IMR-90 (cell line): Measurements from ENCODE around the gene SYS1. TPM values are rescaled to one million over a fixed set of nuclear protein-coding genes. Genes with fewer than 3 reads are reported as not detected.
A peak's percentile ranks its signal among the peaks of the same experiment; 100 is the strongest.

Experiments used
- ATAC-seq: fragments of 200-7000 bp; cut with Tn5 transposase; 2 replicates; pipeline ENCODE4 v1.9.1; 2020; ENCODE audit warnings: low read depth, mild to moderate bottlenecking, moderate library complexity
- BruUV-seq: library from RNA; stranded (reverse); fragments of 400-500 nt; replicated peaks from 2 replicates; lab custom pipeline; 2021; lab: Mats Ljungman, UMichigan
- CTCF ChIA-PET: fragments of 300-600 bp; formaldehyde crosslinking; extraction: SDS; loops from one replicate; lab custom pipeline; 2021; ENCODE audit warnings: antibody characterized with exemption; lab: Yijun Ruan, JAX
- POLR2A ChIA-PET: fragments of 300-600 bp; sonication (Branson Sonifier 250); formaldehyde crosslinking; loops from one replicate; lab custom pipeline; 2022; ENCODE audit warnings: antibody characterized with exemption; ENCODE audit not compliant: unreplicated experiment; lab: Charles Lee
- DNase-seq: peaks from one replicate; pipeline ENCODE4 v3.0.0; 2013
- H2AFZ ChIP-seq: replicated peaks from 2 replicates; pipeline ENCODE3; 2013; ENCODE audit warnings: low read length, mild to moderate bottlenecking; ENCODE audit not compliant: poor library complexity
- H2AK5ac ChIP-seq: 2 replicates; pipeline ENCODE4 v1.6.1; 2013; ENCODE audit warnings: low read depth, low read length, inconsistent platforms
- H2AK9ac ChIP-seq: replicated peaks from 2 replicates; pipeline ENCODE3; 2013; ENCODE audit warnings: mild to moderate bottlenecking, low read depth, low read length, moderate library complexity; ENCODE audit not compliant: poor library complexity
- H2BK120ac ChIP-seq: 2 replicates; pipeline ENCODE4 v1.6.1; 2013; ENCODE audit warnings: low read depth, low read length, inconsistent platforms
- H2BK15ac ChIP-seq: 3 replicates; pipeline ENCODE4 v1.6.1; 2013; ENCODE audit warnings: low read depth, low read length, inconsistent platforms
- H2BK20ac ChIP-seq: 2 replicates; pipeline ENCODE4 v1.6.1; 2013; ENCODE audit warnings: low read depth, mild to moderate bottlenecking, inconsistent platforms, low read length, moderate library complexity
- H2BK5ac ChIP-seq: 2 replicates; pipeline ENCODE4 v1.6.1; 2013; ENCODE audit warnings: mild to moderate bottlenecking, low read depth, low read length, inconsistent platforms; ENCODE audit not compliant: poor library complexity, severe bottlenecking
- H3K14ac ChIP-seq: replicated peaks from 2 replicates; pipeline ENCODE4 v1.6.1; 2013; ENCODE audit warnings: low read depth, low read length, inconsistent platforms
- H3K18ac ChIP-seq: 2 replicates; pipeline ENCODE4 v1.6.1; 2013; ENCODE audit warnings: low read depth, low read length, control low read depth
- H3K23ac ChIP-seq: 2 replicates; pipeline ENCODE4 v1.6.1; 2013; ENCODE audit warnings: low read depth, low read length, inconsistent platforms
- H3K27ac ChIP-seq: 2 replicates; pipeline ENCODE4 v1.5.1; 2013; ENCODE audit warnings: mild to moderate bottlenecking, control low read depth, low read length; ENCODE audit not compliant: insufficient read depth
- H3K27me3 ChIP-seq: 2 replicates; pipeline ENCODE4 v1.6.1; 2013; ENCODE audit warnings: low read length; ENCODE audit not compliant: control insufficient read depth, insufficient read depth
- H3K36me3 ChIP-seq: 2 replicates; pipeline ENCODE4 v1.6.1; 2013; ENCODE audit warnings: low read length, mixed read lengths; ENCODE audit not compliant: control insufficient read depth, insufficient read depth
- H3K4ac ChIP-seq: 2 replicates; pipeline ENCODE4 v1.6.1; 2013; ENCODE audit warnings: low read depth, low read length, inconsistent platforms
- H3K4me1 ChIP-seq: 2 replicates; pipeline ENCODE4 v1.6.1; 2013; ENCODE audit warnings: low read length, mixed read lengths; ENCODE audit not compliant: control insufficient read depth, insufficient read depth
- H3K4me2 ChIP-seq: 2 replicates; pipeline ENCODE4 v1.6.1; 2013; ENCODE audit warnings: low read depth, mild to moderate bottlenecking, control low read depth, low read length, moderate library complexity
- H3K4me3 ChIP-seq: 2 replicates; pipeline ENCODE4 v1.5.1; 2013; ENCODE audit warnings: low read depth, mild to moderate bottlenecking, control low read depth, low read length, moderate library complexity; ENCODE audit not compliant: insufficient read depth
- H3K56ac ChIP-seq: 2 replicates; pipeline ENCODE4 v1.6.1; 2013; ENCODE audit warnings: low read length, inconsistent platforms; ENCODE audit not compliant: insufficient read depth; ENCODE audit errors: extremely low read depth
- H3K79me1 ChIP-seq, 2 experiments: 2 replicates each; pipeline ENCODE4 v1.6.1; 2013; ENCODE audit warnings: low read length in 2 of 2, inconsistent platforms in 1 of 2, low read depth in 1 of 2
- H3K9ac ChIP-seq: 2 replicates; pipeline ENCODE4 v1.6.1; 2013; ENCODE audit warnings: low read depth, low read length, control low read depth
- H3K9me1 ChIP-seq: 2 replicates; pipeline ENCODE4 v1.6.1; 2013; ENCODE audit warnings: low read length, inconsistent platforms; ENCODE audit not compliant: insufficient read depth
- H3K9me3 ChIP-seq: 2 replicates; pipeline ENCODE4 v1.6.1; 2013; ENCODE audit warnings: low read length; ENCODE audit not compliant: control insufficient read depth, insufficient read depth
- H4K20me1 ChIP-seq: 2 replicates; pipeline ENCODE4 v1.6.1; 2013; ENCODE audit warnings: low read length, inconsistent platforms; ENCODE audit not compliant: insufficient read depth
- H4K5ac ChIP-seq: 2 replicates; pipeline ENCODE4 v1.6.1; 2013; ENCODE audit warnings: mild to moderate bottlenecking, low read depth, low read length, control low read depth
- H4K8ac ChIP-seq, 2 experiments: 2 replicates each; pipeline ENCODE4 v1.6.1; 2013; ENCODE audit warnings: low read depth in 2 of 2, low read length in 2 of 2, control low read depth in 1 of 2, inconsistent platforms in 1 of 2
- H4K91ac ChIP-seq: 2 replicates; pipeline ENCODE4 v1.6.1; 2013; ENCODE audit warnings: low read depth, low read length, inconsistent platforms; ENCODE audit not compliant: insufficient read depth
- BHLHE40 ChIP-seq: fragments of 150-350 bp; IDR thresholded peaks from 2 replicates; pipeline ENCODE4 v1.6.1; 2016; ENCODE audit warnings: mild to moderate bottlenecking, low read depth, low read length
- CEBPB ChIP-seq: IDR thresholded peaks from 2 replicates; pipeline ENCODE4 v1.6.1; 2012; ENCODE audit warnings: low read depth, low read length, improper control_type of control experiment
- CHD1 ChIP-seq: IDR thresholded peaks from 2 replicates; pipeline ENCODE4 v1.6.1; 2012; ENCODE audit warnings: low read depth, low read length, improper control_type of control experiment
- CTCF ChIP-seq: conservative IDR thresholded peaks from 2 replicates; pipeline ENCODE4 v1.5.1; 2012; ENCODE audit warnings: mild to moderate bottlenecking, low read depth, low read length, improper control_type of control experiment
- ELK1 ChIP-seq: fragments of 150-350 bp; IDR thresholded peaks from 2 replicates; pipeline ENCODE4 v1.6.1; 2016; ENCODE audit warnings: low read depth, mild to moderate bottlenecking, low read length, moderate library complexity, borderline replicate concordance
- NFE2L2 ChIP-seq: fragments of 150-350 bp; IDR thresholded peaks from 2 replicates; pipeline ENCODE4 v1.6.1; 2016; ENCODE audit warnings: low read depth, mild to moderate bottlenecking, low read length
- POLR2A ChIP-seq: IDR thresholded peaks from 2 replicates; pipeline ENCODE4 v1.6.1; 2012; ENCODE audit warnings: mild to moderate bottlenecking, low read depth, low read length
- RAD21 ChIP-seq: IDR thresholded peaks from 2 replicates; pipeline ENCODE4 v1.6.1; 2012; ENCODE audit warnings: low read length, improper control_type of control experiment
- RCOR1 ChIP-seq: IDR thresholded peaks from 2 replicates; pipeline ENCODE4 v1.6.1; 2012; ENCODE audit warnings: mild to moderate bottlenecking, low read length, improper control_type of control experiment; ENCODE audit not compliant: insufficient replicate concordance
- RFX5 ChIP-seq: IDR thresholded peaks from 2 replicates; pipeline ENCODE4 v1.8.0; 2012; ENCODE audit warnings: low read depth, mild to moderate bottlenecking, low read length, moderate library complexity
- SMC3 ChIP-seq: fragments of 150-350 bp; IDR thresholded peaks from 2 replicates; pipeline ENCODE4 v1.6.1; 2016; ENCODE audit warnings: low read depth, mild to moderate bottlenecking, antibody characterized with exemption, low read length, moderate library complexity
- USF2 ChIP-seq: fragments of 150-350 bp; IDR thresholded peaks from 2 replicates; pipeline ENCODE4 v1.6.1; 2017; ENCODE audit warnings: mild to moderate bottlenecking, antibody characterized with exemption, low read length, low read depth
- WGBS, 2 experiments: methylation state at CpG; one replicate each; pipeline versions ENCODE4 v1.1.5 to v1.1.7; 2013; ENCODE audit warnings: missing lambda C conversion rate in 2 of 2; ENCODE audit not compliant: insufficient read length in 1 of 2; ENCODE audit errors: extremely low coverage in 2 of 2; 5-methylcytosine and 5-hydroxymethylcytosine counted together
- dilution Hi-C: fragments of 300-500 bp; cut with HindIII; formaldehyde crosslinking; loops from one replicate; pipeline ENCODE4 v1.14.3; 2018; ENCODE audit warnings: low sequenced_read_pairs; ENCODE audit not compliant: unreplicated experiment
- in situ Hi-C: fragments of 300-500 bp; cut with MboI; formaldehyde crosslinking; loops from 3 replicates; pipeline ENCODE4 v1.14.3; 2019; ENCODE audit warnings: low sequenced_read_pairs, inconsistent platforms, mixed read lengths
- intact Hi-C: fragments of 100-400 bp; cut with micrococcal nuclease; formaldehyde crosslinking; loops from 2 replicates; pipeline ENCODE4 v1.10.0; 2022
- polyA plus RNA-seq, 3 experiments: library from polyadenylated mRNA; depleted of rRNA; stranded (reverse); fragments of >200 nt; gene quantifications; 2 replicates each; pipeline ENCODE4 v1.2.3, GENCODE V29; 2012; ENCODE audit warnings: low replicate concordance in 1 of 3
- total RNA-seq: library from RNA; depleted of rRNA; stranded (reverse); fragments of >200 nt; gene quantifications from 2 replicates; pipeline ENCODE4 v1.2.3, GENCODE V29; 2012

The SYS1 gene
- total and polyA plus RNA-seq, 2 of the 4 experiments (the other 2 are of a cell fraction): 12.9 to 24.6 TPM

- Histone ChIP-seq H3K23ac (no peak overlapping the region), H3K4me1 (no peaks in the 10 kb centered on the region; the same call in 1 of the 2 replicates), H3K4me2 (no peak overlapping the region), H4K5ac (no peak overlapping the region), H3K36me3 (no peaks in the 10 kb centered on the region), H3K79me1 (no peaks in the 10 kb centered on the region), H4K91ac (no peak overlapping the region), H2AFZ (peak overlapping the region; percentile 88), H2AK5ac (no peak overlapping the region), H3K27me3 (no peaks in the 10 kb centered on the region), H3K27ac (no peak overlapping the region), H3K9me3 (no peaks in the 10 kb centered on the region), H3K4ac (no peak overlapping the region), H3K56ac (no peak overlapping the region), H2BK20ac (no peak overlapping the region), H2BK5ac (no peak overlapping the region), H3K9me1 (no peaks in the 10 kb centered on the region), H3K14ac (no peak overlapping the region), H4K20me1 (no peaks in the 10 kb centered on the region), H2BK120ac (no peak overlapping the region), H2BK15ac (no peak overlapping the region), H3K4me3 (no peak overlapping the region), H3K9ac (no peak overlapping the region), H4K8ac (peak overlapping the region in 1 of 2 experiments; percentile 53; a peak in 1 of 4 replicates), H2AK9ac (peak overlapping the region; percentile 53), H3K18ac (no peak overlapping the region)
- ChIA-PET CTCF (interaction anchor here (0.7 to 3.7 kb wide), 19 partner anchors 9 to 405 kb away, joined by 3 to 38 read pairs (median 4); partner anchors contain the start of gene SYS1), POLR2A (no interaction called here)
- in situ Hi-C loops (no loop called here), dilution Hi-C loops (no loop called here), intact Hi-C loops (loop anchor here (1.0 kb wide), 2 partner anchors 63 to 397 kb away; no protein-coding TSS in a partner anchor)
- DNase-seq (no peak), ATAC-seq (no peak)
- TF ChIP-seq SMC3 (no peak), POLR2A (no peak), CTCF (no peak), CEBPB (no peak), ELK1 (no peak), RAD21 (no peak), CHD1 (no peak), RFX5 (no peak), NFE2L2 (no peak), USF2 (no peak), BHLHE40 (no peak), RCOR1 (no peak)
- BruUV-seq: no TSS peak
- 44% methylated on average over 3 of the region's 9 CpGs; no CpG with 5 or more reads in 1 of the 2 experiments for WGBS, 2 experiments
Measured at GRCh38 chr20:45374101-45374467, 11.1 kb downstream of the SYS1 start.
